Bone marrow (tissue), 2 donors: Measurements from ENCODE around the gene MANSC1.
"Not testable (repeated sequence)": the region's sequence is repeated elsewhere in the genome, so short reads cannot be mapped to it uniquely, and the experiment has no call there.

Experiments used
- DNase-seq, 2 donors: peaks; one replicate each; lab custom pipeline; 2025; lab: John Stamatoyannopoulos, UW

MANSC1 gene

DNA sequence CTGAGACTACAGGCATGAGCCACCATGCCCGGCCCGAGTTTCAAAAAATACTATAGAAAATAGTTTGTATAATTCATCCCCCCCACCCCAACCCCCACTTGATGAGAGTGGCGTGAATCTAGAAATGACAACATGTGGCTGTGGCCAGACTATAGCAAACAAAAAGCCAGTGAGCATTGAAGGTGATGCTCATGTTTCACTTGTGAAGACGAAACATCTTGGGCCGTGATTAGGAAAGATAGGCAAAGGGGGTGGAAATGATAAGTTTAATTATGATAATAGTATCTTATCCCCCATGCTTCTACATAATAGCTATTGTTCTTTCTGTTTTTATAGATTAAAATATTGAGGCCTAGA, 15.4 kb upstream of the MANSC1 start:
- no peak for DNase-seq

DNA sequence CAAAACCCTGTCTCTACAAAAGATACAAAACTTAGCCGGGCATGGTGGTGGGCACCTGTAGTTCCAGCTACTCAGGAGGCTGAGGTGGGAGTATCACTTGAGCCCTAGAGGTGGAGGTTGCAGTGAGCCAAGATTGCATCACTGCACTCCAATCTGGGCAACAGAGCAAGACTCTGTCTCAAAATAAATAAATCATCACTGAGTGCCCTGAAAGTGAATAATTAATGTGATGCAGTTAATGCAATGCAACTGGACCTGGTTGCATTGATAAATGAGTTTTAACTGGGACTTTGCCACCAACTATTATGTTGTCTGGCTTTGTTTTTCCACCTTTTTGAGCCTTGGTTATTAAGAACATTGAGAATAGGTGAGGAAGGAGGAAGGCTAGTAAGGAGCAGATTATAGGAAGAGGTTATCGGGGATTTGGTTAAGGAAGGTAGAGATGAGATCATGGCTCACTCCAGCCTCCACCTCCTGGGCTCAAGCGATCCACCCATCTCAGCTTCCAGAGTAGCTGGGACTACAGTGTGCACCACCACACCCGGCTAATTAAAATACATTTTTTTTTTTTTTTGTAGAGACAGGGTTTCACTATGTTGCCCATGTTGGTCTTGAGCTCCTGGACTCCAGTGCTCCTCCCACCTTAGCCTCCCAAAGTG, 14.9 kb upstream of the MANSC1 start:
- no peak for DNase-seq

DNA sequence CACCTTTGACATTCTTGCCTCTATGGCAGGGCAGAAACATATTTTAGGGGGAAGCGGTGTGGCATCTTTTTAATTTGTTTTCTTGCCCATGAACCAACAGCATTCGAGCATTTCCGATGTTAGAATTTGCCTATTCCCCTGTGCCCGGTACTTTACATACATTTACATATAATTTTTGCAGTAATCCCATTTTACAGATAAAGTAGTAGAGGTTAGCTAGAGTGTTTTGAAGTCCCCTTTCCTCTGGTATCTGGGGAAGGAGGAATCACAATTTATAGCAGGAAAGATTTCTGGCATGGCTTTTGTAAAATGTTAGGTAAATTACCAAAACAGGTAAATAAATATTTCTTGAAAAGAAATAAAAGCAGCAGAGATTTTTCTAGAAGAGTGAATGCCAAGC, 8.5 kb upstream of the MANSC1 start:
- no peak for DNase-seq

DNA sequence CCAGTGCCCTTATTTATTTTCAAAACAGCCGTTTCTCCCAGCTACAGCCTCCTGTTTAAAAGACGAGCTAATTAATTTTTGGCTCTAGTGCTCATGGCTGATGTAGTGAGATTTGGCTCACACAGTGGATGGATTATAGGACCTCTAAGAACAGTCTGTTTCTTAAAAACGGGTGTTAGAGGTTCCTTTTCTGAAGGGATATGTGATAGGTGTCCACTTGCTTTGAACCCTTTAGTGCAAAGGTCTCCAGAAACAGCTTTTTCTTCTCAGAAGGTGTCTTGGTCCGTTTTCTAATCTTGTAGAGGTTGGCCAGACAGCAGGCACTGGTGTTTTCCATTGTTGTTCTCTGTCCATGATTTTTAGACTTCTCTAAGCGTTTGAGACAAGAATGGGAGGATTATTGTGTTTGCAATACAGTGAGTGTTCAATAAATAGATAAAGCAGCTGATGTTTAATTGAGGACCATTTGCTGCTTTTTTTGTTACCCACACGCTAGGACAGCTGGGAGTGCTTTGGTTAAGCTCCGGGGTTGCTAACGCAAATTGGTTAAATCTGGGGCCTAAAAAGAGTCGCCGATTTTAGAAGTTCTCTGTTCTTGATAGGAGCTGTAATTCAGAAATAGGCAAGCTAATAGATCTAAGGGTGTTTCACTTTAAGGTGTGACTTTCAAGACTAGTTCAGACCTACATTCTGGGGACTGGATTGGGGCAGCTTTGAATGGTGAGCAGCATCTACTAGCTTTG, 7.8 kb upstream of the MANSC1 start:
- peak in 1 of 2 donors; percentile 13 for DNase-seq

GRCh38 chr12:12356896-12357718, 7.1 kb upstream of the MANSC1 start, which contains the start of gene BORCS5:
BORCS5 (plus strand) TSS chr12:12357078; CDS start chr12:12357452, 374 bp downstream.
- peak; percentile 84 to 93 for DNase-seq

DNA sequence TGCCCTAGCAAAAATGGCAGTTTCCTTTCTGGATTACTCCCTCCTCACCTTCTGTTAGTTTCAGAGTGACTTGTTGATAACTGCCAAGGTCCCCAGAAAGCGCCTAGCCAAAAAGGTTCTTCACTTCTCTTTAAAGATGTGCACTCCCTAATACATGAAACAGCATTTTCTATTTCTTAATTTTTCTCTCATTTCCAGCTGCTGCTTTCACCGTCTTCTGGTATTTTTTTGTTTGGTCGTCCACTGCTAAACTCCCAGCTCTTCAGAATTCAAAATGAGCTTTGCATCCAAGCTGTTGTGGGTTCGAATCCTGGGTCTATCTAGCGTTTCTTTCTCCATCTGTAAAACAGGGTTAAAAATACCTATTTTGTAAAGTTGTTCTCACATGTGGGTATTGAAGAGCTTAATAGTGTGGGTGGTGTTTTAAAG, 6.4 kb upstream of the MANSC1 start:
- no peak for DNase-seq

- DNase-seq, result no peak
Observed at GRCh38 chr12:12353807-12354206, 3.8 kb upstream of the MANSC1 start.

GRCh38 chr12:12353276-12353675, 3.2 kb upstream of the MANSC1 start:
- DNase-seq, result no peak

- not testable (repeated sequence) for DNase-seq
Observed at GRCh38 chr12:12351468-12352185, 1.6 kb upstream of the MANSC1 start.

DNA sequence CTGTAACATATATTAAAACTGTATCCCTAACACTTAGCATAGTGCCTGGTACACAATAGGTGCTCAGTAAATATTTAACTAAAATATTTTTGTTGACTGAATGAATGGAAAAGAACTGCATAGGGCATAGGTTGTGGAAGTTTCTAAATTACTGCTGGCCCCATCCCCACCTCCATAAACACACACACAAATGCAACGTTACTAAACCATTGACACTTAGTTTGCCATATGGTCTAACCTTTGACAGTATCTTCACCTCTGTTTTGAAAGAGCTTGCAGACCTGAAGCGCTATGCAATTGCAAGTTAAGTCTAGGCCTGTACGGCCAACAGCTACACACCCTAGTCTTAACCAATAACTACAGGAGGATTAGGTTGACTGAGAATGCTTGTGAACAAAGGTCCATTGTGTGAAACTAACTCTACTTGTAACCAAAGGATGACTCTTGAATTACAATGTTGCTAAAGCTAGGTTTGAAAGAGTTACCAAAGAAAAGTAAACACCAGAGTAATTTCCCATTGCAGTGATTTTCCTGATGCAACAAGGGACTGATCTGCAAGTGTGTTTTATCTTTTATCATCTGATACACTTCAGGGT, 924 bp upstream of the MANSC1 start:
- no peak for DNase-seq

- DNase-seq, result no peak
Observed at GRCh38 chr12:12338527-12339168, 11.4 kb downstream of the MANSC1 start.

DNA sequence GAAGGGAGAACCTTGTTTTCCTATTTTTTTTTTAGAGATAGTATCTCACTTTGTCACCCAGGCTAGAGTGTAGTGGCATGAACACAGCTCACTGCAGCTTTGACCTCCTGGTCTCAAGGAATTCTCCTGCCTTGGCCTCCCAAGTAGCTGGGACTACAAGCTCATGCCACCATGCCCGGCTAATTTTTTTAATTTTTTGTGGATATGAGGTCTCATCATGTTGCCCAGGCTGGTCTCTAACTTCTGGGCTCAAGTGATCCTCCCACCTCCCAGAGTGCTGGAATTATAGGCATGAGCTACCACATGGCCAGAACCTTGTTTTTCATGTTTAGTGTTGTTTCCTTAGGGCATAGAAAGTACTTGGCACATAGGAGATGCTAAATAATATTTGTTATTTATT, 13.5 kb downstream of the MANSC1 start:
- no peak for DNase-seq

DNA sequence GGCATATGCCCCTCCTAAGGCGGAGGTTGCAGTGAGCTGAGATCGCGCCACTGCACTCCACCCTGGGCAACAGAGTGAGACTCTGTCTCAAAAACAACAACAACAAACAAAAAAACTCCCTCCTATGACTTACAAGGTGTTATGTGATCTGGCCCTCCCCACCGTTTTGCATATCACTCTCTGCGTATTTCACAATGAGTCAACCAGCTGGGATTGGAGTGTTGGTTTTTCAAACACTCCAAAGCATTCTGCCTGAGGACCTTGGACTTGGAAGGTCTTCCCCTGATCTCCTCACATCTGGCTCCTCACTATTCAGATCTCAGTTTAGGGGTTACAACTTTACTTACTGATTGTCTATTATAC, 14.0 kb downstream of the MANSC1 start:
- DNase-seq, result no peak

- DNase-seq, result peak; percentile 1 to 48
Observed at GRCh38 chr12:12334367-12335040, 15.5 kb downstream of the MANSC1 start.

- DNase-seq, result peak in 1 of 2 donors; percentile 9
Observed at GRCh38 chr12:12333407-12334366, 16.4 kb downstream of the MANSC1 start.

- no peak for DNase-seq
Observed at GRCh38 chr12:12331896-12332295, 18.1 kb downstream of the MANSC1 start.

- no peak for DNase-seq
Observed at GRCh38 chr12:12331244-12331771, 18.7 kb downstream of the MANSC1 start.

DNA sequence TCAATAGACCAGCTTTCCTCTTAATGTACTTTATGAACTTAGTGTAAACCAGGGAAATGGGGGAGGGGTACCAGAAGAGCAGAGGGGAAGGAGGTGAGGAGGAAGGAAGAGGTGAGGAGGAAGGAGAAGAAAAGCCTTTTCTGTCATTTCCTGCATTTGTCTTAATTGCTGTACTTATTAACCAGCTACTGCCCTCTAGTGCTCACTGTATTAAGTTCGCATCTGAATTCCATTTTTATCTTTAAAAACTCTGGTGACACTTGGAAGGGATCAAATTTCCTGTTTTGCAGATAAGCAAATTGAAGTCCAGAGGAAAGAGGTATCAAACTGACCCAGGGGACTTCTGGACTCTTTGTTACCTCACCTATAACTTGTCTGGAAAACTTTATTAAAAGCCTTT, 22.2 kb downstream of the MANSC1 start:
- peak in 1 of 2 donors; percentile 49 for DNase-seq

DNA sequence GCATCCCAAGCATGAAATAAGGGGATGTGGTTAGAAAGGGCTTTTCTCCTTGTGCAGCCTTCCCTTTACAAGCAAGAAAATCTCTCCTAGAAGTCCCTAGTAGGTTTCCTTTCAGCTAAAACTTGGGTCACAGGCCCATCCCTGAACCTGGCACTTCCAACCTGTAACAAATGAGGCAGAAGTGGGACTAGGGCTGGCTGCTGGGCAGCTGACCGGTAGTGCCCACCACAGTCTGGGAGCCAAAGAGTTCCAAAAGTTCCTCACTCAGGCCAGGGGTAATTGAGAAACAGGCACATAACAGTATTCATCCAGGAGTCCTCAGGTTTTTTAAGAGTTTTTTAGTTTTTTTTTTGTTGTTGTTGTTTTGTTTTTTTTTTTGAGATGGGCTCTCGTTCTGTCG, 23.8 kb downstream of the MANSC1 start:
- no peak for DNase-seq
